ENCODE results near the gene ZNHIT1. TPM values are rescaled to one million over a fixed set of nuclear protein-coding genes. Genes with fewer than 3 reads are reported as not detected.

ZNHIT1 gene
- total RNA-seq, 1 donor from 2014 or later = 57.2 TPM

DNA sequence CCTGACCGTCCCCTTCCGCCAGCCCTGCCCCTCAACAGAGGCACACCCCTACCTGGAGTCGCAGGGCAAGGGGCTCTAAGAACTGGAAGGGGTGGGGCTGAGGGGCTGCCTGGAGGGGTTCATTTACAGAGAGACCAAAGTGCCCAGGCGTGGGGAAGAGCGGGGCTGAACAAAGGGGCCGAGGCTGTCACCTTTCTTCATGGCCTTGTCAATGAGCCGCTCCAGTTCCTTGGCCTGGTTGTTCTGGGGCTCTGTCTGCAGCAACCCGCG is 21.9 kb downstream of the ZNHIT1 start:
- H3K36me3 Mint-ChIP-seq (ENCODE audit: low read depth) = peaks cover 2% of the 10 kb centered on the region
- no peak for TF ChIP-seq CTCF (IDR thresholded peaks at IDR 0.05)
- no peak for DNase-seq (ENCODE audit: low spot score)
- H3K27me3 Mint-ChIP-seq (ENCODE audit: low read depth) = no peaks in the 10 kb centered on the region
- no peaks in the 10 kb centered on the region for H3K9me3 Mint-ChIP-seq (ENCODE audit: low read depth)
- H3K27ac Mint-ChIP-seq (ENCODE audit: unreplicated experiment) = no peak overlapping the region
- no peak overlapping the region for H3K4me3 Mint-ChIP-seq (ENCODE audit: unreplicated experiment)
- H3K4me1 Mint-ChIP-seq (ENCODE audit: low read depth) = peaks cover 11% of the 10 kb centered on the region

DNA sequence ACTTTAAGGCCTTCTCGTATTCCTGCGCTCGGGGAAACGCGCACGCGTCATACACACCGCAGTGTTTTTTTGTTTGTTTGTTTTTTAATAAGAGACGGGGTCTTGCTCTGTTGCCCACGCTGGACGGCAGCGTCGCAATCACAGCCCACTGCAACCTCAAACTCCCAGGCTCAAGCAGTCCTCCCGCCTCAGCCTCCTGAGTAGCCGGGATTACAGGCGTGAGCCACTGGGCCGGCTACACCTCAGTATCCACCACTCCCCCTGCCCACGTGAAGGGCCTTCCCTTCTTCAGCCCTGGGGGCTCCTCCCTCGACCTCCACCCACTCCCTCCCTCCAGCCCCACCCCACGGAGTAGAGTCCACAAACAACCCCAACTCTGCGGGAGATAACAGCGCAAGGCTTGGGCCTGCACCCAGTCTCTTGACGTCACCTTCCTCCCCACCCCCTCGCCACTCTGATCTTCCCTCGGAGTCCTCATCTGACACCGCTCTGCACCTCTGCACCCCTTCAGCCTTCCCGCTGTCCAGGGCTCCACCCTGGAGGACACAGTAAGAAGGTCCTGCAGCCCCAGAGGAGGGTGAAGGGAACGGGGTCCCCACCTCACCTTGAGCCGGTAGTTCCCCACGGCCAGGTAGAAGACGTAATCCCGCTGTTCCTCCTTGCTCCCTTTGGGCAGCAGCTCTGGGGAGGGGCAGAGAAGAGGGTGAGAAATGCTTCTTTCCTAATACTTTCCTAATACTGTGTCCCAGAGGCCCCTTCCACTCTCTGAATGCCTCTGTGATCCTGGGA is 22.5 kb downstream of the ZNHIT1 start:
- H3K27me3 Mint-ChIP-seq (ENCODE audit: low read depth) = no peaks in the 10 kb centered on the region
- no peak for TF ChIP-seq CTCF (IDR thresholded peaks at IDR 0.05)
- no peak overlapping the region for H3K4me3 Mint-ChIP-seq (ENCODE audit: unreplicated experiment)
- peaks cover 16% of the 10 kb centered on the region for H3K4me1 Mint-ChIP-seq (ENCODE audit: low read depth)
- H3K9me3 Mint-ChIP-seq (ENCODE audit: low read depth) = no peaks in the 10 kb centered on the region
- peak overlapping the region; percentile 41 for H3K27ac Mint-ChIP-seq (ENCODE audit: unreplicated experiment)
- H3K36me3 Mint-ChIP-seq (ENCODE audit: low read depth) = peaks cover 2% of the 10 kb centered on the region
- DNase-seq (ENCODE audit: low spot score) = no peak

GRCh38 chr7:101241015-101241363 is 23.0 kb downstream of the ZNHIT1 start:
- no peak for DNase-seq (ENCODE audit: low spot score)
- Mint-ChIP-seq H3K4me1 (ENCODE audit: low read depth) (peaks cover 21% of the 10 kb centered on the region), H3K9me3 (ENCODE audit: low read depth) (no peaks in the 10 kb centered on the region), H3K27me3 (ENCODE audit: low read depth) (no peaks in the 10 kb centered on the region), H3K4me3 (ENCODE audit: unreplicated experiment) (no peak overlapping the region), H3K27ac (ENCODE audit: unreplicated experiment) (no peak overlapping the region), H3K36me3 (ENCODE audit: low read depth) (peaks cover 2% of the 10 kb centered on the region)
- no peak for TF ChIP-seq CTCF (IDR thresholded peaks at IDR 0.05)

- no peak overlapping the region for H3K4me3 Mint-ChIP-seq (ENCODE audit: unreplicated experiment)
- H3K36me3 Mint-ChIP-seq (ENCODE audit: low read depth) = peaks cover 2% of the 10 kb centered on the region
- DNase-seq (ENCODE audit: low spot score) = no peak
- TF ChIP-seq CTCF (IDR thresholded peaks at IDR 0.05) = no peak
- no peaks in the 10 kb centered on the region for H3K9me3 Mint-ChIP-seq (ENCODE audit: low read depth)
- no peaks in the 10 kb centered on the region for H3K27me3 Mint-ChIP-seq (ENCODE audit: low read depth)
- H3K4me1 Mint-ChIP-seq (ENCODE audit: low read depth) = peaks cover 21% of the 10 kb centered on the region
- H3K27ac Mint-ChIP-seq (ENCODE audit: unreplicated experiment) = no peak overlapping the region
Measured at GRCh38 chr7:101241443-101242349, 23.7 kb downstream of the ZNHIT1 start.

- no peak for DNase-seq (ENCODE audit: low spot score)
- H3K4me1 Mint-ChIP-seq (ENCODE audit: low read depth) = peaks cover 17% of the 10 kb centered on the region
Measured at GRCh38 chr7:101243646-101244374, 25.8 kb downstream of the ZNHIT1 start.

More at GRCh38 chr7:101243646-101244374, 25.8 kb downstream of the ZNHIT1 start:
- H3K36me3 Mint-ChIP-seq (ENCODE audit: low read depth) = peaks cover 5% of the 10 kb centered on the region
- H3K27me3 Mint-ChIP-seq (ENCODE audit: low read depth) = no peaks in the 10 kb centered on the region
- H3K27ac Mint-ChIP-seq (ENCODE audit: unreplicated experiment) = peak overlapping the region; percentile 97
- H3K4me3 Mint-ChIP-seq (ENCODE audit: unreplicated experiment) = peak overlapping the region; percentile 98
- TF ChIP-seq CTCF (IDR thresholded peaks at IDR 0.05) = no peak
- H3K9me3 Mint-ChIP-seq (ENCODE audit: low read depth) = no peaks in the 10 kb centered on the region
